NCI-H69 (cell line): Measurements from ENCODE around the gene MAP7D1.
"Not testable (repeated sequence)": the region's sequence is repeated elsewhere in the genome, so short reads cannot be mapped to it uniquely, and the experiment has no call there.

ENCODE experiments used
- DNase-seq: peaks from one replicate; lab custom pipeline; 2025; lab: John Stamatoyannopoulos, UW

The MAP7D1 gene

GRCh38 chr1:36168514-36168913, 12.6 kb downstream of the MAP7D1 start:
- no peak for DNase-seq

- DNase-seq = no peak
Measured at GRCh38 chr1:36170643-36171412, 14.9 kb downstream of the MAP7D1 start.

- no peak for DNase-seq
Measured at GRCh38 chr1:36172017-36172747, 16.2 kb downstream of the MAP7D1 start.

- no peak for DNase-seq
Measured at GRCh38 chr1:36172983-36173382, 17.0 kb downstream of the MAP7D1 start.

- DNase-seq = peak; percentile 77
Measured at GRCh38 chr1:36174713-36175112, 18.8 kb downstream of the MAP7D1 start.

GRCh38 chr1:36175137-36176095, 19.5 kb downstream of the MAP7D1 start:
- DNase-seq = peak; percentile 63

GRCh38 chr1:36176106-36176949, 20.4 kb downstream of the MAP7D1 start:
- DNase-seq = no peak

GRCh38 chr1:36177589-36178431, 21.9 kb downstream of the MAP7D1 start:
- DNase-seq = no peak

GRCh38 chr1:36178471-36179219, 22.7 kb downstream of the MAP7D1 start:
- DNase-seq = no peak

- no peak for DNase-seq
Measured at GRCh38 chr1:36179220-36179600, 23.2 kb downstream of the MAP7D1 start.

GRCh38 chr1:36182734-36183133, 26.8 kb downstream of the MAP7D1 start:
- DNase-seq = peak; percentile 77

- peak; percentile 36 for DNase-seq
Measured at GRCh38 chr1:36183309-36183856, 27.4 kb downstream of the MAP7D1 start.

GRCh38 chr1:36187800-36188593, 32.0 kb downstream of the MAP7D1 start:
- peak; percentile 86 for DNase-seq

GRCh38 chr1:36196805-36197204, 40.8 kb downstream of the MAP7D1 start:
- not testable (repeated sequence) for DNase-seq

GRCh38 chr1:36198641-36199040, 42.7 kb downstream of the MAP7D1 start:
- DNase-seq = no peak

- peak; percentile 27 for DNase-seq
Measured at GRCh38 chr1:36199934-36200741, 44.2 kb downstream of the MAP7D1 start.

GRCh38 chr1:36203027-36203553, 47.1 kb downstream of the MAP7D1 start:
- DNase-seq = no peak
